GM19240 (cell line): Measurements from ENCODE around the gene CYP11A1.
A peak's percentile ranks its signal among the peaks of the same experiment; 100 is the strongest.
"Not testable (repeated sequence)": the region's sequence is repeated elsewhere in the genome, so short reads cannot be mapped to it uniquely, and the experiment has no call there.

Experiments
- DNase-seq: peaks from one replicate; pipeline ENCODE4 v3.0.0; 2011; ENCODE audit warnings: low spot score; ENCODE audit not compliant: insufficient read length

Gene CYP11A1

GRCh38 chr15:74400915-74401757, 33.7 kb upstream of the CYP11A1 start:
- DNase-seq: no peak

GRCh38 chr15:74400313-74400860, 32.9 kb upstream of the CYP11A1 start:
- DNase-seq: no peak

- no peak for DNase-seq
Measured at GRCh38 chr15:74399511-74400312, 32.3 kb upstream of the CYP11A1 start.

DNA sequence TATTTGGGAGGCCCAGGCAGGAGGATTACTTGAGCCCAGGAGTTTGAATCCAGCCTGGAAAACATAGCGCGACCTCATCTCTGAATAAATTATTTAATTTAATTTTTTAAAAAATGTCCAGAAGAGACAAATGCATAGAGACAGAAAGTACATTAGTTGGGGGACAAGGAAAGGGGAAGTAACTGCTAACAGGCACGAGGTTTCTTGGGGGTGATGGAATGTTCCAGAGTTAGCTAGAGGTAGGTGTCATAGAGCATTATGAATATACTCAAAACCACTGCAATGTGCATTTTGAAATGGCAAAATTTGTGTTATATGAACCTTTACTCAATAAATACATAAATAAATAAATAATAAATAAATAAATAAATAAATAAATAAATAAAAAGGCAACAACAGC, 31.7 kb upstream of the CYP11A1 start:
- no peak for DNase-seq

- DNase-seq: no peak
Measured at GRCh38 chr15:74398183-74398582, 30.7 kb upstream of the CYP11A1 start.

DNA sequence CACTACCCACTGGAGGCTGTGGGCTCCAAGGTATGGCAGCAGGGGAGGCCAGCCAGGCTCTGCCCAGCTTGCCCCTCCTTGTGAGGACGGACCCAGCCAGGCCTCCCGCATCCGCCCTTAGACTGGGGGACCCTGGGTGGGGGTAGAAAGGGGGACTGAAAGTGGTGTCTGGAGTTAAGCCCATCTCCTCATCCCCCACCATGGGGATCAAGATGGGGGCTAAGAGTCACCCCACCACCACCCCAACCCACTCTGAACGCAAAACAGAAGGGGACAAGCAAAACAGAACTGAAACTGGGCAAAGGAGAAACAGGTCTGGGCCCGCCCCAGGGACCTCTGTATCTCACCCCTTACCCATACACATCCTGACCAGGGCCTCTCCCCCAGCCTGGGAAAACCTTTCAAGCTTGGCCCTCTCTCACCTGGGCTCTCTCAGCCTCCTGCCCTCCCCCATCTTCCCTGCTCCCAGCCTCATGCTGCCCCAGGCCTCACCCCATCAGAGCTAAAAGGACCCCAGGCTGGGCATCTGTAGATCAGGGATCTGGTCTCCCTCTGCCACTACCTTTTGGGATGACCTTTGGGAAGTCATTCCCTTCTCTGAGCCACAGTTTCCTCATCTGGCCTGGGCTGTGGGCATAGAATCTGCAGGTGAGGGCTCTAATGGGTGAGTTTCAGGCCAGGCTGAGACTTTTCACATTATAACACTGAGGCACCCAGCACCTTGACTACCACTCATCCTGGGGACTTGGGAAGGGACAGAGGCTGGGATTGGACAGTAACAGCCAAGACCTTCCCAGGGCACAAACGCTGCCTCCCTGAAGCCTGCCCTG, 30.0 kb upstream of the CYP11A1 start:
- DNase-seq: no peak

DNA sequence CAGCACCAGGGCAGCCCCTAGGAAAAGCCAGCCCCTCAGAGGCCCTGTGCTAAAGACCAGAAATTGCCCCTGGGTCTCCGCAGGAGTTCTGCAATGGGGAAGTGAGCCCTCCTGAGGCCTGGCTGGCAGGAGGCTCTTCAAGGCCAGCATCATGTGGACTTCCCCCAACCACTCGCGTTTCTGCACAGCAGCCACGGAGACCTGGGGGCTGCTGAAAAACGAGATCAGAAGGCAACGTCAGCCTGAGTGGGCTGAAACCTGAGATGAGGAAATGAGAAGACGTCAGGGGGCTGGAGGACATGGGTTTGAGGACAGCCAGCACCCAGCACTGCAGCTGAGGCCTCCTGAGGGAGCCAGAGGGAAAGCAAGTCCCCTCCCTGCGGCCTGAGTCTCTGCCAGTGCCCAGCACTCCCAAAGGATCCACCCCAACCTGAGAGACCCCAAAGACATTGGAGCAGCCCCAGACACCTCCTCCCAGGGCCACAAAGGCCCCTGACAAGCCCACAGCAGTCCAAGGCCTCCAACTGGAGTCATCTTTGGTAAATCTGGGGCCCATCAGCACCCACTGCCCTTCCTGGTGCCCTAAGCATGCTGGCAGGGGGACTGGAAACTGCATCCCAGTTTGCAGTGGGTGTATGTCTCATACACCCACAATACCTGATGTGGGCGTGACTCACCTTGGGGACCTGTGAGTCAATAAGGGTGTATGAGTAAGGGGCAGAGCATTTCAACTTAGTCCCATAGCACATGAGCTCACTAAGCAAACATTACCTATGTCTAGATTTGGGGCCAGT, 29.2 kb upstream of the CYP11A1 start:
- peak; percentile 52 for DNase-seq

GRCh38 chr15:74396146-74396438, 28.6 kb upstream of the CYP11A1 start:
- no peak for DNase-seq

DNA sequence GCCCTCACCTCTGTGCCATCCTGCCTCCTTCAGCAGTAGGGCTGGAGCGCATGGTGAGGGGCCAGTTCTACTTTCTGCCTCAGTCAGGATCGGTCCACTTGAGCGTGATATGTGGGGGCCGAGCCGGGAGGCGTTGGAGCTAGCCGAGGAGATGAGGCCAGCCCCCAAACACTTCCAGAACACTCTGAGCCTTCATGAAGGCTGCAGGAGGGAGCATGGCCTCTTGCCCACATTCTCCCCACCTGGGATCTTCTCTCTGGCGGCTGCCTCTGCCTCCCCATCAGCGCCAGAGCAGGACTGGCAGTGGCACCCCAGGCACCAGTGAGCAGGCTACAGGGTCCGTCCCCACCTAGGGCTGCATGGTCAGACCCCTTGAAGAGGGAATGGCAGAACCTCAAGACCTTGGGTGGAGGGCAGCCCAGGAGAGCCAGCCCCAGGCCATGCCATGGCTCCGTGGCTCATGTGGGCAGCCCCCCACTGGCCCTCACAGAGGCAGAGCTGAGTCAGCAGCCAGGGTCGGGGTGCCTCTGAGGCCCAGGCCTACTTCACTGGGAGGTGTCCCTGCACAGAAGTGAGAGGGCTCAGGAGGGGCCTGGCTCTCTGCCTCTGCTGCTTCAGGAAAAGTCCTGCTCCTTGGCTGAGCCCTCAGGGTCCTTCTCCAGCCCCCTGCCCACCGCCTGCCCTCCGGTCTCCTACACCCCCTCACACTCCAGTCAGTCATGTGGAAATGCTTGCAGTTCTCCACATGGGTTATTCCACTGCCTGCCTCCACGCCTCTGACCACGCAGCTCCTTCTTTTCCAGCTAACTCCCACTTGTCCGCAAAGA, 28.1 kb upstream of the CYP11A1 start:
- DNase-seq: no peak

DNA sequence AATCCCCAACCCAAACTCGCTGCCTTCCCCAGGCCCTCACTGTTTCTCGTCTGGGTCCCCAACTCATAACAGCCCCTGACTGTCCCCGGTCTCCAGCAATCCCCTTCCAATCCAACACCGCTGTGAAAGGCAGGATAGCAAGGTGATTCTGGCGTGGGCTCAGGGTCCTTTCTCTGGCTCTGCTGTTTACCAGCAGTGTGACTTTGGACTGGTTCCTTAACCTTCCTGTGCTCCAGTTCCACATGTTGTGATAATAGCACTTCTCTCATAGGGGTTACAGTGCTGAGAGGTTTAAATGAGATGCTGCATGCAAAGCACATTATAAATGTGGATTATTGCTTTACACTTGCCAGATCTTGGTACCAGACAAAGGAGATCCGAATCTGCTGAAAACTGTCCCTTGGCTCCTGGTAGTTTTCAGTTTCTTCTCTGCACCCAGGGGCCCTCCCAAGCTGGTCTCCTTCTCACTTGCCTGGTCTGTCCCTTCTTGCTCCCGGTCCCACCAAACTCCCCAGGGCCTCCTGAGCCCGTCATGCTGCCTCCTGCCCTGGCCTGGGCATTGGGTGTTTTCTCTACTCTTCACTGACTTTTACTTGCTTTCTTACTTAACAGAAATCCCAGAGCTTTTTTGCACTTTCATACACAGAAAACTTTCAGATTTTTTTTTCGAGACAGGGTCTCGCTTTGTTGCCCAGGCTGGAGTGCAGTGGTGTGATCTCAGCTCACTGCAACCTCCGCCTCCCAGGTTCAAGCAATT, 26.8 kb upstream of the CYP11A1 start:
- no peak for DNase-seq

DNA sequence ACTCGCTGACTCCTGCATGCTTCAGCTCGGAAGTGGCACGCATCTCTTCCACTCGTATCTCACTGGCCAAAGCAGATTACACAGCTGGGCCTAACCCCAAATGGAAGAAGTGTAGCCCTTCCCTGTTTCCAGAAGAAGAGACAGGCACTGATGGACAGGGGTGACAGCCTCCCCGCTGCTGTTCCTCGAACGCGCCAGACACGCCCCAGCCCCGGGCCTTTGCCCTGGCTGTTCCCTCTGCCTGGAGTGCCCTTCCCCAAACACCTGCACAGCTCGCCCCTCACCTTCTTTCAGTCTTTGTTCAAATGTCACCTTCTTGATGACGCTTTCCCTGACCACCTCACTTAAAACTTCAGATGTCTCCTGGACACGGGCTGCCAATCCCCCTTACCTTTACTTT, 26.0 kb upstream of the CYP11A1 start:
- DNase-seq: no peak

GRCh38 chr15:74392902-74393301, 25.5 kb upstream of the CYP11A1 start:
- no peak for DNase-seq

- no peak for DNase-seq
Measured at GRCh38 chr15:74392451-74392830, 25.0 kb upstream of the CYP11A1 start.

DNA sequence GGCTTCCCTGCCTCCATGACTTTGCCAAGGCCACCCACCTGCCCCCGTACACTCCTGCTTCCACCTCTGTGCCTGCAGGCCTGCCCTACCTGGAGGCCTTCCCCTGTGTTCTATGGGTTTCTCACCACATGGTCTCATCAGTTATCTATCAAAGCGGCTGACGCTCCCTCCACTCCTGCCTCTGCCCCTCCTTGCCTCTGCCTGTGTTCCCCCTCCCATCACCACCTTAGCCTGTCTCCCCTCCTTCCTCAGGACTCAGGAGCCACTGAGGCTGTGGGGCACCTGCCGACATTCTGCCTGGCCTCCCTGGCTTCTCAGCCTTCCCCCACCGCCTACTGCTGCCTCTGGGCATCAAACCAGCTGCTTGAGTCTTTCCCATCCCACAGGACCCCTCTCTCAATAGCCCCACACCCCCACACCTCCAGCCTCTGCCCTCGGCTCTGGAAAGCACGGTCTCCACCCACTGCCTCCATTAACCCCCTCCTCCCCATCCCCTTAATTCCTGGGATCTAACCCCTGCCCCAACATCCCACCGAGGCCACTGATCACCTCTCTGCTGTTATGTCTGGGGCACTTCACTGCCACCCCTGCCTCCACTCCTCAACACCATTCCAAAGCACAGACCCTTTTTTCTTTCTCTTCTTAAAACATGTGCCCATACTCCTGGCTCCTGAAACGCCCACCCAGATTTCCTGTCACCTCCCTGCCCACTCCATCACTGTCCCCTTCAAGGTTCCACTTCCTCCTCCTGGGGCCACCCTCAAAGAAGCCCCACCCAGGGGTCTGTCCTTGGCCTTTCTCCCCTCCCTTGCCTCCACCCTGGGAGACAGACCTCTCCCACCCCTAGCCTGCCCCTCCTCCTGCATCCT, 24.4 kb upstream of the CYP11A1 start:
- DNase-seq: no peak

DNA sequence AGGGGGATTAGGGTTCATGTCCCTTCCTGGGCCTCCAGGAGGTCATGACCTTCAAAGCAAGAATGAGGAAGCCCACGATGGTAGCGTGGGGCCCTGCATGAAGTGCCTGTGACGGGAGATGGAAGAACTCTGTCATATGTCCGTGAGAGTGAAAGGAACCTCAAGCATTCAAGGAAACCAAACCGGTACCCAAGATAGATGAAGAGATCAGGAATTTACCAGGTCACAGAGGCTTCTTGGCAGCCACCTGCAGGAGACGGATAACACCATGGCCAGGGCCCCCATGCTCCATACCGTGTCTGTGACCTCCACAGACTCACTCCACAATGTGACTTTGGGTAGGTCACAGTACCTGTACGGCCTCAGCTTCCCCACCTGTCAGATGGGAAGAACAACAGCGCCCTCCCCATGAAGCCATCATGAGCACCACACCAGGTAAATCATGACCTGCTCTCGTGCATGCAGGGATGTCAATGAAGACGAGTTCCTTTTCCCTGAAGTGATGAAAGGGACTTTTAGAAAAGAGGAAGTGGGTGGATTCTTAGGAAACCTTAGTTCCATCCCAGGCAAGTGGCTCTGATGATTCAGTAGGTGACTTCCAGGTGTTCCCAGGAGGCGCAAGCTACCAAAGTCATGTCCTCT, 23.3 kb upstream of the CYP11A1 start:
- no peak for DNase-seq

- DNase-seq: not testable (repeated sequence)
Measured at GRCh38 chr15:74390049-74390646, 22.7 kb upstream of the CYP11A1 start.
